Stimulated activated CD4-positive, alpha-beta T cell treated with anti-CD3 and anti-CD28 coated beads, Interleukin-2, amount 100 ng/mL, for 24 hours (primary cell): ENCODE measurements around the gene AKNAD1.

Experiments used
- DNase-seq, 2 donors: peaks; one replicate each; pipeline ENCODE4 v3.0.0-alpha.2; 2020

The AKNAD1 gene

GRCh38 chr1:108863984-108864383 lies 7.1 kb upstream of the AKNAD1 start:
- DNase-seq, result no peak

- DNase-seq, result no peak
These were observed 6.0 kb upstream of the AKNAD1 start for GRCh38 chr1:108862698-108863477.

GRCh38 chr1:108862017-108862610 lies 5.2 kb upstream of the AKNAD1 start:
- no peak for DNase-seq

- DNase-seq, result no peak
These were observed 4.7 kb upstream of the AKNAD1 start for GRCh38 chr1:108861566-108861965.

GRCh38 chr1:108860190-108860907 lies 3.5 kb upstream of the AKNAD1 start:
- no peak for DNase-seq

- no peak for DNase-seq
These were observed 1.5 kb upstream of the AKNAD1 start for GRCh38 chr1:108858230-108858950.

- no peak for DNase-seq
These were observed 2.5 kb downstream of the AKNAD1 start for GRCh38 chr1:108854221-108855019.

- DNase-seq, result no peak
These were observed 4.5 kb downstream of the AKNAD1 start for GRCh38 chr1:108852221-108852975.

- DNase-seq, result no peak
These were observed 5.3 kb downstream of the AKNAD1 start for GRCh38 chr1:108851567-108851966.

- no peak for DNase-seq
These were observed 6.0 kb downstream of the AKNAD1 start for GRCh38 chr1:108850929-108851328.

- DNase-seq, result no peak
These were observed 8.1 kb downstream of the AKNAD1 start for GRCh38 chr1:108848806-108849205.

- no peak for DNase-seq
These were observed 9.4 kb downstream of the AKNAD1 start for GRCh38 chr1:108847494-108847893.

GRCh38 chr1:108845991-108846390 lies 10.9 kb downstream of the AKNAD1 start:
- DNase-seq, result no peak

- no peak for DNase-seq
These were observed 11.4 kb downstream of the AKNAD1 start for GRCh38 chr1:108845446-108845845.

GRCh38 chr1:108843390-108844137 lies 13.3 kb downstream of the AKNAD1 start:
- DNase-seq, result no peak

- no peak for DNase-seq
These were observed 14.2 kb downstream of the AKNAD1 start for GRCh38 chr1:108842525-108843181.

- no peak for DNase-seq
These were observed 15.2 kb downstream of the AKNAD1 start for GRCh38 chr1:108841703-108842102.

GRCh38 chr1:108832929-108833328 lies 24.0 kb downstream of the AKNAD1 start:
- no peak for DNase-seq

- DNase-seq, result no peak
These were observed 25.7 kb downstream of the AKNAD1 start for GRCh38 chr1:108831225-108831624.
